OCI-LY7 (cell line): Measurements from ENCODE around the gene CCDC59. TPM values are rescaled to one million over a fixed set of nuclear protein-coding genes. Genes with fewer than 3 reads are reported as not detected.
A peak's percentile ranks its signal among the peaks of the same experiment; 100 is the strongest.

Source experiments
- BruUV-seq: library from RNA; stranded (reverse); fragments of 400-500 nt; replicated peaks from 2 replicates; lab custom pipeline; 2021; lab: Mats Ljungman, UMichigan
- CTCF ChIA-PET: fragments of 300-600 bp; sonication (Branson Sonifier 250); formaldehyde crosslinking; loops from one replicate; lab custom pipeline; 2022; ENCODE audit warnings: antibody characterized with exemption; ENCODE audit not compliant: unreplicated experiment; lab: Charles Lee
- POLR2A ChIA-PET: fragments of 300-600 bp; sonication (Branson Sonifier 250); formaldehyde crosslinking; loops from one replicate; lab custom pipeline; 2022; ENCODE audit warnings: antibody characterized with exemption; lab: Charles Lee
- DNase-seq: peaks from one replicate; pipeline ENCODE4 v3.0.0-alpha.2; 2015; ENCODE audit warnings: low spot score
- H2AFZ ChIP-seq: fragments of 200-600 bp; sonication (generic), shearing (Covaris generic); 2 replicates; pipeline ENCODE4 v1.6.1; 2014; ENCODE audit warnings: mild to moderate bottlenecking, antibody characterized with exemption, low read length, moderate library complexity
- H3K27ac ChIP-seq: fragments of 200-600 bp; sonication (generic); 2 replicates; pipeline ENCODE4 v1.5.1; 2014; ENCODE audit warnings: mixed run types, low read depth, mild to moderate bottlenecking, moderate library complexity, low read length, inconsistent platforms; ENCODE audit not compliant: poor library complexity, severe bottlenecking
- H3K36me3 ChIP-seq: fragments of 200-600 bp; sonication (generic); 2 replicates; pipeline ENCODE4 v1.6.1; 2014; ENCODE audit warnings: mild to moderate bottlenecking, antibody characterized with exemption, low read length, moderate library complexity, mixed read lengths; ENCODE audit not compliant: insufficient read depth
- H3K4me1 ChIP-seq: fragments of 200-600 bp; sonication (generic); 2 replicates; pipeline ENCODE4 v1.5.1; 2014; ENCODE audit warnings: mild to moderate bottlenecking, low read length; ENCODE audit not compliant: insufficient read depth, poor library complexity, severe bottlenecking
- H3K4me2 ChIP-seq: fragments of 200-600 bp; sonication (generic); 2 replicates; pipeline ENCODE4 v1.6.1; 2014; ENCODE audit warnings: mild to moderate bottlenecking, low read length
- H3K4me3 ChIP-seq: fragments of 200-600 bp; sonication (generic); 2 replicates; pipeline ENCODE4 v1.5.1; 2014; ENCODE audit warnings: mild to moderate bottlenecking, low read depth, low read length; ENCODE audit not compliant: poor library complexity, severe bottlenecking
- H3K79me2 ChIP-seq: fragments of 200-600 bp; sonication (generic); 2 replicates; pipeline ENCODE4 v1.6.1; 2016; ENCODE audit warnings: low read depth, mild to moderate bottlenecking, low read length, moderate library complexity, mixed read lengths; ENCODE audit not compliant: insufficient read depth
- H3K9me2 ChIP-seq: fragments of 200-600 bp; sonication (generic); 2 replicates; pipeline ENCODE4 v1.6.1; 2016; ENCODE audit warnings: mild to moderate bottlenecking, low read length, mixed read lengths; ENCODE audit not compliant: insufficient read depth
- H3K9me3 ChIP-seq: fragments of 200-600 bp; sonication (generic); 2 replicates; pipeline ENCODE4 v1.6.1; 2014; ENCODE audit warnings: mild to moderate bottlenecking, mixed run types, low read length, mixed read lengths
- H4K20me1 ChIP-seq: fragments of 200-600 bp; sonication (generic); 2 replicates; pipeline ENCODE4 v1.6.1; 2014; ENCODE audit warnings: mild to moderate bottlenecking, antibody characterized with exemption, low read length, moderate library complexity, mixed read lengths; ENCODE audit not compliant: insufficient read depth
- EZH2phosphoT487 ChIP-seq: fragments of 200-600 bp; sonication (generic); IDR thresholded peaks from 2 replicates; pipeline ENCODE4 v1.6.1; 2018; ENCODE audit warnings: low read depth, borderline replicate concordance, mild to moderate bottlenecking, mixed run types, antibody characterized with exemption, low read length, moderate library complexity, mixed read lengths
- intact Hi-C: fragments of 100-400 bp; cut with micrococcal nuclease; formaldehyde crosslinking; loops from one replicate; pipeline ENCODE4 v1.10.0; 2022; ENCODE audit not compliant: unreplicated experiment
- total RNA-seq, 2 experiments: library from RNA; depleted of rRNA in 1 of 2; stranded (reverse); fragments of >200 nt in 1 of 2; shearing (Covaris generic) in 1 of 2; gene quantifications; 2 replicates each; pipeline ENCODE4 v1.2.3, GENCODE V29; 2014 to 2022
- TF ChIP-seq, protein P1 (sequence below): fragments of 200-600 bp; sonication (generic); conservative IDR thresholded peaks from 2 replicates; pipeline ENCODE4 v1.5.1; 2014; ENCODE audit warnings: mild to moderate bottlenecking, antibody characterized with exemption, low read length, moderate library complexity, mixed read lengths

CCDC59 gene
- total RNA-seq, 2 experiments from 2014 or later, result 55.0 to 76.0 TPM

DNA sequence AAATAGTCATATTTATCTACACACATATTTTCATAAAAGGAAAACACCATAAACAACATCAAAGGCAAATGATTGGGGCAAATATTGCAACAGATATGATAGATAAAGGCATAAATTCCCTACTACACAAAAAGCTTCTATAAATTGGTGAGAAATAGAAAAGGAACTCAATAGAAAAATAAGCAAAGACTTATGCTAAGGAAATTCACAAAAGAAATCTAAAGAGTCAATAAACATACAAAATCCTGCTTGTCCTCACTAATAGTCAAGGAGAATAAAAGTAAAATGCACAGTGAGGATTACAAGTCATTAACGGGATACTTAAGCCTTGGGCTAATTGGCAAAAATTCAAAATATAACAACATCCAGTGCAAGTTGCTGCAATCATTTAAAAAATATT is 30.3 kb downstream of the CCDC59 start:
- intact Hi-C loops, result loop anchor here (2.0 kb wide), 1 partner anchor 683 kb away; no protein-coding TSS in a partner anchor
- Histone ChIP-seq H3K27ac (no peak overlapping the region), H3K79me2 (no peaks in the 10 kb centered on the region), H2AFZ (no peak overlapping the region), H3K36me3 (no peaks in the 10 kb centered on the region), H3K4me3 (no peak overlapping the region), H4K20me1 (no peaks in the 10 kb centered on the region), H3K4me2 (no peak overlapping the region), H3K9me2 (no peaks in the 10 kb centered on the region), H3K4me1 (no peaks in the 10 kb centered on the region), H3K9me3 (no peaks in the 10 kb centered on the region)
- BruUV-seq, result no TSS peak
- TF ChIP-seq EZH2phosphoT487, result no peak
- TF ChIP-seq, protein P1, sequence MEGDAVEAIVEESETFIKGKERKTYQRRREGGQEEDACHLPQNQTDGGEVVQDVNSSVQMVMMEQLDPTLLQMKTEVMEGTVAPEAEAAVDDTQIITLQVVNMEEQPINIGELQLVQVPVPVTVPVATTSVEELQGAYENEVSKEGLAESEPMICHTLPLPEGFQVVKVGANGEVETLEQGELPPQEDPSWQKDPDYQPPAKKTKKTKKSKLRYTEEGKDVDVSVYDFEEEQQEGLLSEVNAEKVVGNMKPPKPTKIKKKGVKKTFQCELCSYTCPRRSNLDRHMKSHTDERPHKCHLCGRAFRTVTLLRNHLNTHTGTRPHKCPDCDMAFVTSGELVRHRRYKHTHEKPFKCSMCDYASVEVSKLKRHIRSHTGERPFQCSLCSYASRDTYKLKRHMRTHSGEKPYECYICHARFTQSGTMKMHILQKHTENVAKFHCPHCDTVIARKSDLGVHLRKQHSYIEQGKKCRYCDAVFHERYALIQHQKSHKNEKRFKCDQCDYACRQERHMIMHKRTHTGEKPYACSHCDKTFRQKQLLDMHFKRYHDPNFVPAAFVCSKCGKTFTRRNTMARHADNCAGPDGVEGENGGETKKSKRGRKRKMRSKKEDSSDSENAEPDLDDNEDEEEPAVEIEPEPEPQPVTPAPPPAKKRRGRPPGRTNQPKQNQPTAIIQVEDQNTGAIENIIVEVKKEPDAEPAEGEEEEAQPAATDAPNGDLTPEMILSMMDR, result no peak
- no peak for DNase-seq
- ChIA-PET CTCF (no interaction called here), POLR2A (interaction anchor here (0.6 kb wide), 1 partner anchor 645 kb away, joined by 3 read pairs; no protein-coding TSS in a partner anchor)

DNA sequence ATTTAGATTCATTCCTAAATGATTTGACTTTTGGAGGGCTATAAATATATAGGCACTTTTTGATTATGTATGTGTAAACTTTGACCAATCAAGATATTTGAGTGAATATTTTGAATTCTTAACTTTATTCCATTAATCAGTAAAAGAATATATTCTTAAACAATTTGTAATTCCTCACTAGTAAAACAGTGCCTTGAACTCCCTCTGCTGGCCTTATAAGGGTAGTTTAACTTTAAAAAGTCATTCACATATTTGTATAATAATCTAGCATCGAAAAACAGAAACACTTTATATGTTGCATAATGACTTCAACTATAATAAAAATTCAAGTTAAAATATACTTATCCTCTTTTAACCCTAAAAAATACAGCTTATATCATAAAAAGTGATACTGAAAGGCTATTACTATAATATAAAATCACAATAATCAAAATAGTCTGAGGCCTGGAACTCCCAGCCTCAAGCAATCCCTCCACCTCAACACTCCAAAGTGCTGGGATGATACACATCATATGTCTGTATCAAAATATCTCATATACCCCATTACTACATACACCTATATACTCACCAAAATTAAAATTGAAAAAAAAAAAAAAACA is 31.2 kb downstream of the CCDC59 start:
- Histone ChIP-seq H3K9me2 (no peaks in the 10 kb centered on the region), H3K9me3 (no peaks in the 10 kb centered on the region), H3K4me3 (no peak overlapping the region), H3K4me1 (no peaks in the 10 kb centered on the region), H3K36me3 (no peaks in the 10 kb centered on the region), H4K20me1 (no peaks in the 10 kb centered on the region), H3K27ac (no peak overlapping the region), H3K79me2 (no peaks in the 10 kb centered on the region), H2AFZ (no peak overlapping the region), H3K4me2 (no peak overlapping the region)
- peak; percentile 18 for DNase-seq
- intact Hi-C loops, result loop anchor here (2.0 kb wide), 1 partner anchor 682 kb away; no protein-coding TSS in a partner anchor
- no TSS peak for BruUV-seq
- TF ChIP-seq, protein P1, result peak; percentile 80
- no peak for TF ChIP-seq EZH2phosphoT487
- CTCF ChIA-PET, result no interaction called here
- POLR2A ChIA-PET, result interaction anchor here (0.6 kb wide), 1 partner anchor 644 kb away, joined by 3 read pairs; no protein-coding TSS in a partner anchor
